K562 treated with DMSO at 1 percent for 4 hours (cell line): ENCODE data around the gene SCN8A. TPM values are rescaled to one million over a fixed set of nuclear protein-coding genes. Genes with fewer than 3 reads are reported as not detected.

Source experiments
- total RNA-seq: library from RNA; unstranded; fragments of 300-600 nt; gene quantifications from 2 replicates; pipeline ENCODE4 v1.2.3, GENCODE V29; 2022; ENCODE audit not compliant: insufficient read depth

The SCN8A gene
- 0.12 and 0.77 TPM in 2 replicates for total RNA-seq

DNA sequence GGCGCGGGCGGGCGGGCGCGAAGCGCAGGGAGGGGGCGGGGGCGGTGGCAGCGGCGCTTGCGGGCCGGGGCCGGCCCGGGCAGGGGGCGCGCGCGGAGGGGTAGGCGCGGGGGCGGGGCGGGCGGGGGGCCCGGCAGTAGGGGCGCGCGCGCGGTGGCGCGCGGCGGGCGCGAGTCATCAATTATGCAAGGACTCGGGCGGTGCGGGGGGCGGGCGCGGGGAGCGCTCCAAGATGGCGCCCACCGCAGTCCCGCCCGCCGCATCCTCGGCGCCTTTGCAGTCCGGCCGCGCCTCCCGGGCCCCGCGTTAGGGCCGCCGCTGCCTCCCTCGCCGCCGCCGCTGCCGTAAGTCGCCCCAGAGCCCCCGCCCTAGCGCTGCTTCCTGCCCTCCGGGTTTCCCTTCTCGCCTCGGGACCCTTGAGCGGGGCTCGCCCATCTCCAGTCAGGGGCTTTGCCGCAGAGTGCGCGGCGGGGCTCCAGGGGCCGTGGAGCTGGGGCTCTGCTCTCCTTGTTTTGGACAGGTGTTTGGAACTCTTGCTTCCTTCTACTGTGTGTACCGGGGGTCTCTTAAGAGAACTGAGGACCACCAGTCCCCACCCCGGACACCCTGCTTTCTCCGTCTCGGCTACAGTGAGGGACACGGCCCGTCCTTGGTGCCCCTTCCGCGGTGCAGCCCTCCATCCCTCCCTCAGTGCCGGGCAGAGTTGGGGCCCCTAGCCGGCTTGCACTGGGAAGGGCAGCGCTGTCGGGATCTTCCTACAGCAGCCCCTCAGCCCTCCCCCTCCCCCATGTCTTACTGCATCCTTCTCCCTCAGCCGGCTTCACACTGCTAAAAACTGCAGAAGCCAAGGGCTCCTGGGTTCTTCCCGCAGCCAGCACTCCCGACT lies at the start of gene SCN8A:
TSS of gene SCN8A (plus strand) at position 218 of the 886 bp plus-strand sequence. CDS start 71,585 bp downstream, outside the sequence.

DNA sequence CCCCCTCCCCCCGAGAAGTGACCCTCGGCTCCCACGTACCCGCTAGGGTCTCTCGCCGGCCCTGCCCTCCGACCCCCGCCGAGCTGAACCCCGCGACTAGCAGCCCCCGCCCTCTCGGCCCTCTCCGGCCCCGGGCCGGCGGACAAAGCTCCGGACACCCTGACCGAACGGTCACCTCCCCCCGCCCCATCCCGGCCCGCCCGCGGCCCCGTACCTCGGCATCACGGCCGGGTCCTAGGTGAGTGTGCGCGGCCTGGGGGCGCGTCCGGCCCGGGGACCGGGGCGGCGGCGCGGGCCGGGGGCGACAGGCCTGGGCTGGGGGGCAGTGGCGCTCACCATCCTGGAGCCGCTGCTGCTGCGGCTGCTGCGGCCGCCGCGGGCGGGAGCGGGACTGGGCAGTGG lies 257.3 kb downstream of the SCN8A start, which contains the start of gene FIGNL2:
TSS of gene FIGNL2 (minus strand) at position 393 of the 402 bp plus-strand sequence. CDS start 26,305 bp downstream, outside the sequence.

Other genes starting within 250 kb of the SCN8A start
- not detected in 2 replicates for gene CELA1, start 244.6 kb upstream of the SCN8A start, total RNA-seq
- gene GALNT6, start 199.8 kb upstream of the SCN8A start, total RNA-seq: 6.2 and 9.6 TPM in 2 replicates
- gene SLC4A8, start 166.4 kb upstream of the SCN8A start, total RNA-seq: not detected in 2 replicates